GM11168 (cell line): Measurements from ENCODE around the gene ZNF618.

Source experiments
- in situ Hi-C: fragments of 300-500 bp; cut with MboI; formaldehyde crosslinking; loops from one replicate; pipeline ENCODE4 v1.12.0; 2022; ENCODE audit warnings: low sequenced_read_pairs; ENCODE audit not compliant: unreplicated experiment

Gene ZNF618

DNA sequence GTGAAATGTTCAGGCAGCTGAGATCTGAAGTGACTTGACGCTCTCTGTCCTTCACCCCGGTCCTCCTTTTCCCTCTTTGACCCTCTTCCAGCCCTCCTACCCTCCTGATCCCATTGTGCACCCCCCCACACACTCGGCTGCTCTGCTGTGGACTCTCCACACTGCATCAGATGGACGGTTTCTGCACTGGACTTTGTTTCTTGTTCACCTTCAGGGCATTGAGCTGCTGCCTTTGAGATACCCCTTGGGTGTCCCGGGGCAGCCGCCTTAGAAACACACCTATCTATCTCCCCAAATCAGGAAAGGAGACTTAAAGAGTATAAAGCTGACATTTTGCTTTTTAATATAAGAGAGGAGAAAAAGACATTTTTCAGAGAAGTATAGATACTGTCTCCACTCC, 174.5 kb downstream of the ZNF618 start:
- in situ Hi-C loops = no loop called here

DNA sequence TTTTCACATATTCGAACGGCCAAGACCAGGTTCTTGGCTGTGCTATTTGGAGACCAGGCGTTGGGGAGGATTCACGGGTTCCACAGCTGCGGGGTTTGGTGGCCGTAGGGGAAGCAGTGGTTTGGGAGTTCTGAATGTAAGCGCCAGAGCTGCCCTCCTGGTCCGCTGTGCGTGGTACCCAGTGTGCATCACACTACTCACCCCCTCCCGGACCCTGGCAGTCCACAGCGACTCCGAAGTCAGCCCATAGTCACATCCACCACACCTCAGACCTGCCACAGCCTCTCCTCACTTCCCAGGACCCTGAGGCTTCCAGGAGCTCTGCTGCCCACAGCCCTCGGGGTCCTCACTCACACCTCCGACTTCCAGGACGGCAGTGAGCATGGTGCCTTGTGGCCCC, 175.2 kb downstream of the ZNF618 start:
- in situ Hi-C loops = no loop called here

DNA sequence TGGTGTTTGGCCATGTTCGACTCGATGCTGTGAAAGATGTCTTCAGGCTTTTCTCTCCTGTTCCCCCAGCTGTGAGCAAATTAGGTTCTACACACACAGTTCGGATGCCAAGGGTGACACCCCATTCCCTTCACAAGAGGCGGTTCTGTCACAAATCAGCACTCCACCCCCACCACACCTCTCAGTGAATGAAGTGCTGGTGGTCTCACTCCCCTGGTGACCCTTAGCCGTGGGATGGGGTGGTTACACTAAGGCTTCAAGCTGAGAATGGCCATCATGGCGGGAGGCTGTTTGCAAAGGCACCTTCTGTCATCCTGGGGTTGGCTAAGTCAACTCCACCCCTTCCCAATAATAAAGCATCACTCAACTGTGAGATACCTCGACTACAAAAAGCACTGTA, 175.6 kb downstream of the ZNF618 start:
- in situ Hi-C loops = no loop called here

DNA sequence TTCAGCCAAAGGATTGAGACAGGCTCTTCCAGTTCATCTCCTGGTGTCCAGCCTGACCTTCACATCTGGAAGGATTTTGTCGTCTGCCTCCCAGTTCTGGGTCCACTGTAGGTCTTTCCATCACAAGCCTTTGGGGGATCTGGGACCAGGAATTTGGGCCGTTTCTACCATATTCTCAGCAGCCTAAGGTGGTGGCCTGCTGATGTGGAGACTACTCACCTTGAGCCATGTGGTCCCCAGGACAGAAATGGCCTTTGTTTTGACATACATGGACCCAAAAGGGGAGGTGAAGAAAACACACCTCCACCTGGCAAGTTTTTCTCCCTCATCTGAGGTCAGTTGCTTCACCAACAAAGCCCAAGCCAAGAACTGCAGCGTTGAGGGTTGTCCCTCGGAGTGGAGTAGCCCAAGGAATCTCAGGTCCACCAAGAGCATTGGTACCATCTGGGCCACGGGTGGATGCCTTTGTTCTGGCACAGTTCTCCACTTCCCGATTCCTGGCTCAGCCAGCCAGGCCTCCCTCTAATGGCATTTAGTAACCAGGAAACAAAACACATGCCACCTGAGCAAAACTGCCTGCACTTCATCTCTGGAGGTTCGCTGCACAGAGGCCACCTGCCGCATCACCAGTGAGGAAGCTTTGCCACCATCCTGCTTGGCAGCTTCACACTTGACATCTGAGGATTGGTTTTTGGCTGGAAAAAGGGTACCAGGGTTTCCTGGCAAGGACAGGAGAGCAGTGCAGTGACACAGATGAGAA, 177.3 kb downstream of the ZNF618 start:
- in situ Hi-C loops = no loop called here

DNA sequence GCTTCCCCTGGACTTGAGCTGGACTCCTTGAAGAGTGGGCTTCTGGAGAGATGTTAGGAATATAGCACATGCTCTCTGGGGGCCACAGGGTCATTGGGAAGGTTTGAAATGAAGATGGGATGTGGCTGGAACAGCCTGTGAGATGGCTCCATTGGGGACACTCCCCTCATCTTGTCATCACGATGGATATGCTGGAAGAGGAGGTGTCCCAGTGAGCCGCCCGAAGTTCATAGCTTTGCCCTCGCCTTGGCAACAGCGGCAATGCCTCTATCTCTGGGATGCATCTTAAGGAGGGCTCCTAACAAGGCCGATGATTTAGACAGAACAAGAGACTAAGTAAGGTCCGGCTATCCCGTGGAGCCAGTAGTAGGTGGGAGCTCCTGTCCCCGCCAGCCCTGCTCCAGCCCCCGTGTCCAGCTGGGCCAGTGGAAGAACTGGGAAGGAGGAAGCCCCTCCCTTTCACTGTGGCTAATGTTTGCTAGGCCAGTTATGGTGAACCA, 178.1 kb downstream of the ZNF618 start:
- in situ Hi-C loops = no loop called here

DNA sequence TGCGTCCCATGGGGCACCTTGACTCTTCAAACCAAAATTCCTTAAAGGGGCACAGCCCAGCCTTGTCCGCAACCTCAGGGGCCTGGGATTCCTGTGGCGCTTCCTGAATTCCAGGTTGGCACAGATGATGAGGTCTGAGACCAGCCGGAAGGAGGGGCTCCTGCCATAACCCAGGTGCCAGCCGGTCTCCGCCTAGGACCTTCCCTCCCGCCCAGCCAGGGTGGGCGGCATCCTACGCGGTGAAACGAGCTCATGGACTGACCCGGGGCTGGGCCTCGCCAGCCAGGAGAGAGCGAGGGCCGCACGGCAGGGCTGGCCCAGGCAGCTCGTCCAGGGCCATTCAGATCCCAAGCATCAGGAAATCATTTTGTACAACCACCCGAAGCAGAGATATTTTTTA, 179.0 kb downstream of the ZNF618 start:
- in situ Hi-C loops = no loop called here

DNA sequence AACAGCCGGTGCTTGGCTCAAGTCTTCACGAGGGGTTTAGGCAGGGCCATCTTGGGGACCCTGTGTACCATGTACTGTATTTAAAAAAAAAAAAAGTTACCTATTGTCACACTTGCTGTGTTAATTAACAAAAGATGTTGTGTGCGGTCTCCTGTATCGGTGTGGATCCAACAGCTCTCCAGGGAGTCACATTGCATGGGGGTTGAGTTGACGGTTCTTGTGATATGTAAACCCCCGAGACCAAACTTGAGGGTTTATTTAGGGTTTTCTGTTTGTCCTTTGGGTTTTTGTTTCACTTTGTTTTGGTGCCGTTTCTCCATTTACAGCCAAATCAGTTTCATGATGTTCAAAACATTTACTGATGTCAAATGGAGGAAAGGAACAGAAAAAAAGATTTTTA, 179.8 kb downstream of the ZNF618 start:
- in situ Hi-C loops = no loop called here

DNA sequence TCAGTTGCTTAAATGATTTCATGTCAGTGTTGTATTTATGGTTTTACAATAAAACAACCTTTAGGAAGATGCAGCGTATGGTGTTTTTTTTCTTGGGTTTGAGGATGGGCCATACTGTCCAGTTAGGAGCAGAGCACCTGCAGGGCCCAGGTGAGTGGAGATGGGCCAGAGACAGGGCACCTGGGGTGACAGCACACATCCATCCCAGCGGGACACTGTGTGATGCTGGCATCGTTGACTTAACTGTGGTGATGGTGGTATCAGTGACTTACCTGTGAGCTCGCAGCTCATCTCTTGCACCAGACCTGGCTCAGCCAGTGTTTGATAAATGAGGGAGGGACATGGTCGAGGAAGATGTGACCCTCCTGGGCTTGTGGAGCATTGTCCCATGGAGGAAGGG, 180.4 kb downstream of the ZNF618 start:
- in situ Hi-C loops = no loop called here

DNA sequence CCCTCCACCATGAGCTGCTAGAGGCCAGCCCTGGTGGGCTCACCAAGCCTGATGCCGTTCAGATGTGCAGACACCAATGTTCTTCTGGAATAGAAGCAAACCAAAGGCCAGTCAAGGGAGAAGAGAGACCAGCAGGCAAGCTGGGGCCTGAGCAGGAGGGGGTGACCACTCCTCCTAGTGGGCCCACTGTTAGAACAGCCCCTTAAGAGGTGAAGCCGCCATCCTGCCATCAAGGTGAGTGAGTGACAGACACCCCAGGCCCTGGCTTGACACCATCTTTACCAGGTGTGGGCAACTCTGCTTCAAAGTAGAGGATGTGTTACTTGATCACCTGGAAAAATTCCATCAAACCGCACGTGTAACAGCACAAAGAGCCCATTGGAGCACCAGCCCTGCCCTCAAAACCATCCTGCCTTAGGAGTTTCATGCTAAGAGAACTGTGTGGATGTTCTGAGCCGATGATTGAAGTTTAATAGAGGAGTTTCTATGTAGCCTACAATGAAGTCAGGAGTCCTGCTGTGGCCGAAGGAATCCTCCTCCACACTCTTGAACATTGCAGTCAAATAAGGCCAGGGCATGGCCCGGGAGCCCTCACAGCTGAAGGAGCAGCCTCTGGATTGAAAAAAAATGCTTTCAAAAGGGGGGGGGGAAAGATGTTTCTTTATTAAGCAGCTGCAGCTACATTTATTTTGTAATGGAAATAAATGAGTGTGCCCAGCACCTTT, 181.2 kb downstream of the ZNF618 start:
- in situ Hi-C loops = no loop called here

DNA sequence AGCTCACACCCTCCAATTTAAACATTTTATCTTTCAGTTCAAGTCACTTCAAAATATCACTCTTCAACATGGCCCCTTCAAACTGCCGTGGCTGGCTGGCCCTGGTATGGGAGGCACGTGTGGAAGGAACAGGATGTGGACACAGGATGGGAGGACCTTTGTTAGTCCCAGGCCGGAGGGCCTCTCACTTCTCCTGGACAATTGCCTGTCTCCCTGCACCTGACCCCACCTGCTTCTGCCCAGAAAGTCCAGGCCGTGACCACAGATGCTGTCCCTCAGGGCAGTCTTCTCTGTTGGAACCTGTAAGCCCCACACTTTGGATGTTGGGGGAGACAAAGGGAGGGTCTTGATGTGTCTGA, 182.6 kb downstream of the ZNF618 start:
- in situ Hi-C loops = no loop called here

DNA sequence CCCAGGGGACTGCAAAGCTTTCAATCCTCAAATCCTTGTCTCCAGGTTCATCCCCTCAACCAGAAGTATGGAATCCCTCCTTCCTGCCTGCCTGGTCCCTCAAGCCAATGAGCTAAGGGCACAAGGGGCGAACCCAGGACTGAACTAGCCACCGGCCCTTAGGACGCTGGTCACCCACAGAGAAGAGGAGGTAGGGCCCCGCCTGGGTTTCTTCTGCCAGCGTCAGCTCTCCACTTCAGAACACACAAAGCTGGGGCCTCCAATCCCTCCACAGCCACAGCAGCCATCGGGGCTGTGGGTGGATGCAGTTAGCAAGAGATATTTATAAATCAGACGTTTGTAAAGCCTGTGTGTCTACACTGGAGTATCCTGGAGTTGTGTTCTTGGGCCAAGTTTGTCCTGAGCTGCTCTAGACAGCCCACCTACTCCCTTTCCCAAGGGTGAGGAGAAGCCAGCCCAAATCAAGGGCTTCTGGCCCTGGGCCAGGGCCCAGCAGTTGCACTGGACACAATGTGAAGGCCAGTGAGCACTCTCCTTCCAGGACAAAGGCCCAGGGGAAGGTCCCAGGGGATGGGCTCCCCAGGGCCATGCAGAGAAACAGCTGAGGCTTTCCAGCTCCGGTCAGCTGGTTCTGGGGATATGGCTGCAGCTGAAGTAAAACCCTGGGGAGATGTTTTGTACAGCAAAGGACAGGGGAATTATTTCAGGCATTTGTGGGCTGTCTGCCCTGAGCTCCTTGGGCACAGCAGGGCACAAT, 183.1 kb downstream of the ZNF618 start:
- in situ Hi-C loops = no loop called here

DNA sequence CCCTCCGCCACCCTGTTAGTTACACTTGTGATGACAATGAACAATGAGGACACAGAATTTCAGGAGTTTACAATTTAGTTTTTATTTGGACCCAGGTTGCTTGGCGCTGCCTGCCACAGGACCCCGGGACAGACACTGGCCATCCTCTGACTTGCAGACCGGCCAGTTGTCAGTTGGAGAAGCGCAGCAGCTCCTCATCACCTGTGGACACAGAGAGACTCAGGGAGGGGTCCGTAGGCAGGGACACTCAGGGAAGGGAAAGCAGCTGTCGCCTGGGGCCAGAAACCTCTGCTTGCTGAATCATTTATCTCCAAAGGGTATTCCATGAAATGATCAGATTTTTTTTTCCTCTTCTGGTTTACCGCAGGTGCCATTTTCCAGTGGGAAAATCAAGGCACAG, 184.0 kb downstream of the ZNF618 start:
- in situ Hi-C loops = no loop called here

DNA sequence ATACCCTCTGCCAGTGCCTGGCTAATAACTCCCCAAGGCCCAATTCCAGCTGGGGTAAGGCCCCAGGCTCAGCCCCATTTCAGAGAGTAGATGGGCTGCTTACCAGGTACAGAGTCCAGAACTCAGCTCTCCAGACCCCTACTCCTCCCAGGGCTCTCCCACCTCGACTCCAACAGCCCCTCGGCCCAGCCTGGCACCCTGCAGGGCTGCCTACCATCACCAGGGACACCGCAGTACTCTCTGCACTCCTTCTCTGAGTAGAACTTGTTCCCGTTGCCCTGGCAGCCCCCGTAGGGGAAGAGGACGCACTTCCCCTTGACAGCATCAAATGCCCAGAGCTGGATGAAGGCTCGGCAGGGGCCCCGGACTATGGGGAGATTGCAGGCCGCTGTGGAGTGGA, 184.6 kb downstream of the ZNF618 start:
- in situ Hi-C loops = no loop called here

DNA sequence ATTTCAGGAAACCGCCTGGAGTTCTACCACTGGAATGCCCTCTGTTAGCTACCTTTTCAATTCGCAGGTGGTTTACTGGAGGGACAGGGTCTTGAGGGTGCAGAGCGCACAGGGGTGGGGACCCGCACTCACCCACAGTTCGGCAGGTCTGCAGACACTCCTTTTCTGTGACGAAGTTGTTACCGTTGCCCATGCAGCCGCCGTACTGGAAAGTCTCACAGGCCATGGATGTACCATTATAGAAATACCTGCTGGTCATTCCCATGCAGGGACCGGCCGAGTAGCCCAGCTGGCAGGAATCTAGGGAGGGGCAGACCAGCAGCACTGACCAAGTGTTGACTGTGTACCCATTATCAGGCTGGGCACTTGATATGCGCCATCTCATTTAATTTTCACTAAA, 185.2 kb downstream of the ZNF618 start:
- in situ Hi-C loops = no loop called here

DNA sequence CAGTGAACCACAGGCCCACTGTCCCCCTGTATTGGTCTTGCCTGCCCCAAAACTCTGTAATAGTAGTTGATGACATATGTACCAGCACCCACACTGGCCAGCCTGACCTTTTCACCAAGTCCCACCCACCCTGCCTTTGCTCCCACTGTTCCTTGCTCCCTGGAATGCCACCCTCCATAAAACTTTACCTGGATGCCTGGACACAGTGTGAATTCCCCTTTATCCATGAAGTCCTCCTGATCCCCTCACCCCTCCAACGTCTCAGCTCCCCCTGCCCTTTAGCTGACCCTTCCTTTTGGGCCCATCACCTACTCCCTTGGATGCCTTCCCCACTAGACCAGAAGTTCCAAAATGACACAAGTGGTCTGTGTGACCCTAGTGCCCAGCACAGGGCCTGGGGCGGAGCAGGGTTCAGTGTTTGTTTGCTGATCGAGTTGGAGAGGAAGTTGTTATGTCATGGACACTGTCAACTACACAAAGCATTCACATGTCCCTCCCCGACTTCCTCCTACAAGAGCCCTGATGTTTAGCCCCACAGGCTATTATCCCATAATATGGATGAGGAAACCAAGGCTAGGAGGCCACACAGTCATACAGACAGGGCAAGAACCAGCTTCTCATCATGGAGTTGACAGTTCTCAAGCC, 185.8 kb downstream of the ZNF618 start:
- in situ Hi-C loops = no loop called here

DNA sequence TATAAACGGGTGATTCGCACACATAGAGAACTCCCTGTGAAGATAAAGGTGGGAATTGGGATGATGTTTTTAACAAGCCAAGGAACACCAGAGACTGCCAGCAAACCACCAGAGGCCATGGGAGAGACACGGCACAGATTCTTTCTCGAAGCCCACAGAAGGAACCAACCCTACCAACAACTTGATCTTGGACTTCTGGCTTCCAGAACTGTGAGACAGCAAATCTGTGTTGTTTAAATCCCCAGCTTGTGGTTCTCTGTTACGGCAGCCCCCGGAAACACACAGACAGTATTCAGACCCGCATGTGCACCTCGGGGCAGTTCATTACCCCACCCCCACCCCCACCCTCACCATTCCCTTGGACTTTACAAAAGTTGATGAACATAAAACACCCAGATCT, 189.2 kb downstream of the ZNF618 start:
- in situ Hi-C loops = no loop called here

DNA sequence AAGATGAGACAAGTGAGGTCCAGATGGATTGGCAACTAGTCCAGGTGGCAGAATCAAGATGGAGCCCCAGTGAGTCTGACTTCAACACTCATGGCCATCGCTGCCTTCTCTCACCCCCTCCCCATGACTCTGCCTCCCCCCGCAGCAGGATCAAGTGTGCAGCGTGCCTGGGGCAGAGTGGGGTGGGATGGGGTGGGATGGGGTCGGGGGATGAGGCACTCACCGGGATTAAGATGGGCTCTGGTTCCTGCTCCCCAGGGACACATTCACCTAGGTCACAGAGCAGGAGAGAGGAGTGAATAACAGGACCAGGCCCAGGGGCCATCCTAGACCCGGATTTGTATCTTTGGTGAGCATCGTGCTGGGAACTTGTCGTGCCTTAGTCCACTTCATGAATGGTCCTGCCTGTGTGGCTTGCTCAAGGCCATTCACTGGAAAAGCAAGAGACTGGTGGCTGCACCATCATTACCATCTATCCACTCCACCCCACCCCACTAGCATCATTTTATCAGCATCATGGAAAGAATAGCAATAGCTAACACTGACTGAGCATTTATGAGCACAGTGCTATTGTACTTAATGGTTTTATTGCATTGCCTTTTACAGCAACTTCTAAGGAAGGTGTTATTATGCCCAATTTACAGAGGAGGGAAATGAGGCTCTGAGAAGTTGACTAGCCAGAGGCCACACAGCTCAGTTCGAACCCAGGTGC, 193.5 kb downstream of the ZNF618 start:
- in situ Hi-C loops = no loop called here

DNA sequence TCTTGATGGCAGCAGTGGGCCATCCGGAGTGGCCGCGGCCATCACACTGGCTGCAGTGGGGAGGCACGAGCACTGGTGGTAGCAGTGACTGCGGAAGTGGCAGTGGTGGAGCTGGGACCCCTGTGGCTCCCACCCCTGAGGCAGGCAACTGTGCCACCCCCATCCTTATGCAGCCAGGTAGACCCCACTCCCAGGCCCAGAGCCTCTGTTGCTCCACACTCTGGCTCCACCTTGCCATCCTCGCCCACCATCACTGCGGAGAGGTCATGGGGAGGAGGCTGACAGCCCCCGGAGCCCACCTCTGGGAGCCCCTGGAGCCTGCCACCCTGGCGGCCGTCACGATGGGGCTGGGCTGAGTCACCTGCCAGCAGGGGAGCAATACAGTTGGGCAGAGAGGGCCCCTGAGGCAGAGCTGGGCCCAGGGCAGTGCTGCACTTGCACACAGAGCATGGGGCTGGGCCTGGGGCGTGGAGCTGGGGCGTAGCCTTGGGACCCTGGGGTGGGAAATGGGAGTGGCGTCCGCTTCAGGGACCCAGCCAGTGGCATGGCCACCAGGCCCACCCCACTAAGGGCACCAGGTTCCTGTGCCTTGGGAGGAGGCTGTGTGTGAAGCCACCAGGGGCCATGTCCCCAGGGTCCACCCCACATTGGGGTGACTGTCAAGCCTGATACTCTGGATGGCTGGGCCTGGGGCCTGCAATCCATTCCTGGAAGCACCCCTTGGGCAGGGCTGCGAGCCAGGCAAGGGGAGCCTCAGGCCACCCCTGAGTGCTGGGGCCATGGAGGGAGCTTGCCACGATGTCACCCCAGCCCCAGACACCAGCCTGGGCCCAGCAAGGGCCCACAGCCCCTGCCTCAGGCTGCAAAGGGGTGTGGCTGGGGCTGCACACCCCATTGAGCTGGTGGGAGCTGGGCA, 194.3 kb downstream of the ZNF618 start:
- in situ Hi-C loops = no loop called here

DNA sequence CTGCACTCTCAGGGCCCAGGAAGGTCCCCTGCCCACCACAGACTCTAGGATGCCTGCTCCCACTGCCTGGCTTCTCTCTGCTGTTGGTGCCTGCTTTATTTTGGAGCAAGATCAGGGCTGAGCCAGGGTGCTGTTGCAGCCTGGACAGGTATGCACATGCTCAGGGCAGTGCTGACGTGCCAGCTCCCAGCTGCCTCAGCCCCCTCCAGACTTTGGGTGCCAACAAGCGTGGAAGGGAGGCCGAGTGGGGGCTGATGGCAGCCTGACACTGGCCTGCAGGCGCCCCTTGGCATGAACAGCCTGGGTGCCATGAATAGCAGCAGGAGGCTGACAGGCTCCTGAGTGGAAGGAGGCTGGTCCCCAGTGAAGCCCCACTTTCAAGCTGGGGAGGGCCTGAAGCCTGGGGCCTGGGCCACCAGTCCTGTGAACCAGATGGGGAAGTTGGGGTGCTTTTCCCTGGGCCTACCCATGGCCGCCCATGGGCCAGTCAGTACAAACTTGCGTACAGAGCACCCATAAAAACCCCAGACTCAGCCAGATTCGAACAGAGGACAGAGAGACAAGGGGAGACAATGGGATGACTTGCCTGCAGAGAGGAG, 195.2 kb downstream of the ZNF618 start:
- in situ Hi-C loops = no loop called here
